ENCODE results near the gene BRICD5.
A peak's percentile ranks its signal among the peaks of the same experiment; 100 is the strongest.

Gene BRICD5

GRCh38 chr16:2199095-2199494 is 11.6 kb downstream of the BRICD5 start:
- POLR2A ChIA-PET: interaction anchor here (1.6 kb wide), 1 partner anchor 44 kb away, joined by 8 read pairs; the partner anchor contains the start of gene TRAF7
- TF ChIP-seq CTCF (IDR thresholded peaks at IDR 0.05; ENCODE audit: insufficient read depth, low read length, missing control alignments): no peak
- no peak overlapping the region for H3K4me3 ChIP-seq (ENCODE audit: low read depth, low read length)
- CTCF ChIA-PET: interaction anchor here (1.2 kb wide), 1 partner anchor 59 kb away, joined by 3 read pairs; no protein-coding TSS in a partner anchor
- DNase-seq (ENCODE audit: low read depth, low spot score): no peak

GRCh38 chr16:2198283-2198682 is 12.4 kb downstream of the BRICD5 start:
- TF ChIP-seq CTCF (IDR thresholded peaks at IDR 0.05; ENCODE audit: insufficient read depth, low read length, missing control alignments): no peak
- CTCF ChIA-PET: interaction anchor here (1.2 kb wide), 1 partner anchor 58 kb away, joined by 3 read pairs; no protein-coding TSS in a partner anchor
- POLR2A ChIA-PET: interaction anchor here (0.5 kb wide), 1 partner anchor 1674 kb away, joined by 4 read pairs; no protein-coding TSS in a partner anchor

DNA sequence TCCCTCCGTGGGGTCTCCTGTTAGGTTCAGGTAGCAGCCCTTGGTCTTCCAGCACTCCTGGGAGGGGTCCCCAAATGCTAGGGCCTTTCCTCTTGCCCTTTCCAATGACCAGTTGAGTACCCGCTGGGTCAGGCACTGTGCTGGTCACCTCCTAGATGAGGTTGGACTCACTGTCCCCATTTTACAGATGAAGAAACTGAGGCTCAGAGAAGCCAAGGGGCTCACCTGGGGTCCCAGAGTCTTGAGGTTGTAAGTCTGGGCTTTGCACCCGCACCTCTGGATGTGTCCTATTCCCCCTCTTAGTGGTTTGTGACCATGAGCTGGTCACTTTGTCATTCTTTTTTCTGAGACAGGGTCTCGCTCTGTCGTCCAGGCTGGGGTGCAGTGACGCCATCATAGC is 12.9 kb downstream of the BRICD5 start:
- ChIA-PET POLR2A (no interaction called here), CTCF (interaction anchor here (1.2 to 1.4 kb wide), 2 partner anchors 9 to 57 kb away, joined by 3 read pairs; no protein-coding TSS in a partner anchor)
- H3K4me3 ChIP-seq (ENCODE audit: low read depth, low read length): no peak overlapping the region
- no peak for TF ChIP-seq CTCF (IDR thresholded peaks at IDR 0.05; ENCODE audit: insufficient read depth, low read length, missing control alignments)
- no peak for DNase-seq (ENCODE audit: low read depth, low spot score)

More at GRCh38 chr16:2198283-2198682, 12.4 kb downstream of the BRICD5 start:
- no peak for DNase-seq (ENCODE audit: low read depth, low spot score)
- H3K4me3 ChIP-seq (ENCODE audit: low read depth, low read length): no peak overlapping the region

- ChIA-PET CTCF (interaction anchor here (1.4 kb wide), 1 partner anchor 9 kb away, joined by 3 read pairs; no protein-coding TSS in a partner anchor), POLR2A (interaction anchor here (1.3 kb wide), 1 partner anchor 43 kb away, joined by 5 read pairs; no protein-coding TSS in a partner anchor)
- no peak for TF ChIP-seq CTCF (IDR thresholded peaks at IDR 0.05; ENCODE audit: insufficient read depth, low read length, missing control alignments)
Observed at GRCh38 chr16:2196981-2197511, 13.6 kb downstream of the BRICD5 start.

GRCh38 chr16:2196162-2196980 is 14.3 kb downstream of the BRICD5 start, which contains the start of gene CASKIN1:
CASKIN1 (minus strand) TSS chr16:2196605; CDS start chr16:2196432, 173 bp downstream.
- CTCF ChIA-PET: interaction anchor here (1.4 kb wide), 1 partner anchor 10 kb away, joined by 3 read pairs; no protein-coding TSS in a partner anchor
- POLR2A ChIA-PET: interaction anchor here (1.3 kb wide), 1 partner anchor 42 kb away, joined by 5 read pairs; no protein-coding TSS in a partner anchor
- no peak for DNase-seq (ENCODE audit: low read depth, low spot score)
- H3K4me3 ChIP-seq (ENCODE audit: low read depth, low read length): peak within 1 kb of the TSS; percentile 42
- TF ChIP-seq CTCF (IDR thresholded peaks at IDR 0.05; ENCODE audit: insufficient read depth, low read length, missing control alignments): no peak

More at GRCh38 chr16:2196981-2197511, 13.6 kb downstream of the BRICD5 start:
- no peak overlapping the region for H3K4me3 ChIP-seq (ENCODE audit: low read depth, low read length)
- DNase-seq (ENCODE audit: low read depth, low spot score): no peak
